NB4 (cell line): ENCODE data around the gene OBSL1.

Experiments used
- MYC ChIP-seq: IDR thresholded peaks from 2 replicates; pipeline ENCODE4 v1.6.1; 2011; ENCODE audit warnings: low read depth, low read length
- TF ChIP-seq, protein P1 (sequence below): IDR thresholded peaks from one replicate; pipeline ENCODE4 v1.5.1; 2012; ENCODE audit warnings: low read depth, low read length

DNA sequence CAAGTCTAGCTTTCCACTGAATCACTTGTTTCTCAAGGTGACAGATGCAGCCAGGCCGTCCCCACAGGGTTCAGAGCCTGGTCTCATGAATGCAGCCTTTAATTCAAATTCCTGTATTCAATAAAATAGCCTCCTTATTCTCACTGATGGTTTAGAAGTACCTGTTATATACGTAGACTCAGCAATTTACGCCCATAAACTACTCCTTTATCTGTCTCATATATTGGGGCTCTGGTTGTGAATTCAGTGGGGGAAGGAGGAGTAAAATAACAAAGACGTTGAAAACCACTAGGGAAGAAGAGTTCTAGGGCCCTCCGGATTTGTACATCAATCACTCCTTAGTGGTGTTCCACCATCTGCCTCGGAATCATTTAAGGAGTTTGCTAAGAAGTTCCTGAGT, 1.7 kb downstream of the OBSL1 start:
- TF ChIP-seq, protein P1, sequence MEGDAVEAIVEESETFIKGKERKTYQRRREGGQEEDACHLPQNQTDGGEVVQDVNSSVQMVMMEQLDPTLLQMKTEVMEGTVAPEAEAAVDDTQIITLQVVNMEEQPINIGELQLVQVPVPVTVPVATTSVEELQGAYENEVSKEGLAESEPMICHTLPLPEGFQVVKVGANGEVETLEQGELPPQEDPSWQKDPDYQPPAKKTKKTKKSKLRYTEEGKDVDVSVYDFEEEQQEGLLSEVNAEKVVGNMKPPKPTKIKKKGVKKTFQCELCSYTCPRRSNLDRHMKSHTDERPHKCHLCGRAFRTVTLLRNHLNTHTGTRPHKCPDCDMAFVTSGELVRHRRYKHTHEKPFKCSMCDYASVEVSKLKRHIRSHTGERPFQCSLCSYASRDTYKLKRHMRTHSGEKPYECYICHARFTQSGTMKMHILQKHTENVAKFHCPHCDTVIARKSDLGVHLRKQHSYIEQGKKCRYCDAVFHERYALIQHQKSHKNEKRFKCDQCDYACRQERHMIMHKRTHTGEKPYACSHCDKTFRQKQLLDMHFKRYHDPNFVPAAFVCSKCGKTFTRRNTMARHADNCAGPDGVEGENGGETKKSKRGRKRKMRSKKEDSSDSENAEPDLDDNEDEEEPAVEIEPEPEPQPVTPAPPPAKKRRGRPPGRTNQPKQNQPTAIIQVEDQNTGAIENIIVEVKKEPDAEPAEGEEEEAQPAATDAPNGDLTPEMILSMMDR: no peak
- no peak for TF ChIP-seq MYC
